Epithelial cell of esophagus (primary cell): Measurements from ENCODE around the gene BSN.
A peak's percentile ranks its signal among the peaks of the same experiment; 100 is the strongest.

Experiments
- DNase-seq: peaks from one replicate; pipeline ENCODE4 v3.0.0; 2010; ENCODE audit warnings: low read depth
- H3K4me3 ChIP-seq: 2 replicates; pipeline ENCODE4 v1.5.1; 2011; ENCODE audit warnings: mild to moderate bottlenecking, low read length, control low read depth
- TF ChIP-seq, protein P1 (sequence below): IDR thresholded peaks from 2 replicates; pipeline ENCODE4 v1.5.1; 2011; ENCODE audit warnings: low read depth, mild to moderate bottlenecking, low read length, control low read depth, inconsistent platforms; ENCODE audit not compliant: insufficient read depth; ENCODE audit errors: missing control alignments

BSN gene

DNA sequence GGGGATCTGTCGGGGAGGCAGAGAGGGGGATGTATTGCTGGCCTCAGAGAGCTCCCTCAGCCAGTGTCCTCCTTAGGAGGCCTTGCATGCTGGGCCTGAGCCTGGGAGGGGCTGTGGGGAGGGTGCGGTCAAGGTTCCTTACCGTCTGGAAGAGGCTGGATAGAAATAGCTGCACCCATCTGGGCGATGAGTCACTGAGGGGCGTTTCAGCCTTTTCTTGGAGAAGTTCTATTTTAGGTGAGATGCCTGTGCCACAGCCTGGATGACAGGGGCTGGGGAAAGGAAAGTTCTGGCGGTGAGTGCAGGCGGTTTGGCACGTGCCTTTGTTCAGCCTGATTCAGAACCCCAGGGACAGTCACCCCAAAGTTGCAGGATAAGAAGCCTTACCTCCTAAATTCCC is 84.2 kb downstream of the BSN start:
- TF ChIP-seq, protein P1, sequence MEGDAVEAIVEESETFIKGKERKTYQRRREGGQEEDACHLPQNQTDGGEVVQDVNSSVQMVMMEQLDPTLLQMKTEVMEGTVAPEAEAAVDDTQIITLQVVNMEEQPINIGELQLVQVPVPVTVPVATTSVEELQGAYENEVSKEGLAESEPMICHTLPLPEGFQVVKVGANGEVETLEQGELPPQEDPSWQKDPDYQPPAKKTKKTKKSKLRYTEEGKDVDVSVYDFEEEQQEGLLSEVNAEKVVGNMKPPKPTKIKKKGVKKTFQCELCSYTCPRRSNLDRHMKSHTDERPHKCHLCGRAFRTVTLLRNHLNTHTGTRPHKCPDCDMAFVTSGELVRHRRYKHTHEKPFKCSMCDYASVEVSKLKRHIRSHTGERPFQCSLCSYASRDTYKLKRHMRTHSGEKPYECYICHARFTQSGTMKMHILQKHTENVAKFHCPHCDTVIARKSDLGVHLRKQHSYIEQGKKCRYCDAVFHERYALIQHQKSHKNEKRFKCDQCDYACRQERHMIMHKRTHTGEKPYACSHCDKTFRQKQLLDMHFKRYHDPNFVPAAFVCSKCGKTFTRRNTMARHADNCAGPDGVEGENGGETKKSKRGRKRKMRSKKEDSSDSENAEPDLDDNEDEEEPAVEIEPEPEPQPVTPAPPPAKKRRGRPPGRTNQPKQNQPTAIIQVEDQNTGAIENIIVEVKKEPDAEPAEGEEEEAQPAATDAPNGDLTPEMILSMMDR = no peak
- DNase-seq = peak; percentile 80
- no peak overlapping the region for H3K4me3 ChIP-seq

DNA sequence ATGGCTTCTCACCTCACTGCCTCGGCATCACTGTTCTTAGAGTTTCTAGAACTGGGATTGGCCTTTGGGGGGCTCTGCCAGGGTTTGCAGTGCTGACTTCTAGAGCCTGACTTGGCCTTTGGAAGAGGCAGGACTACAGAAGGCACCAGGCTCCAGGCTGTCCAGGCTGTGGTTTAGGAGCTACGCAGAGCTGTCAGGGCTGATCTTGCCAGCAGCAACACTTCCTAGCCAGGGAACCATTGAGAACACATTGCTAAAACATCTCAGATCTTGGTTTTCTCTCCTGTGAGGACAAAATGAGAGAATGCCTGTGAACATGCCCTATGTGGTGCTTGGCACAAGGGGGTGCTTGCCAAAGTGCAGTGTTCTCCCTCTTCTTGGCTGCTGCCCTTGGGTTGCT is 85.3 kb downstream of the BSN start:
- TF ChIP-seq, protein P1 = no peak
- no peak overlapping the region for H3K4me3 ChIP-seq
- DNase-seq = no peak

DNA sequence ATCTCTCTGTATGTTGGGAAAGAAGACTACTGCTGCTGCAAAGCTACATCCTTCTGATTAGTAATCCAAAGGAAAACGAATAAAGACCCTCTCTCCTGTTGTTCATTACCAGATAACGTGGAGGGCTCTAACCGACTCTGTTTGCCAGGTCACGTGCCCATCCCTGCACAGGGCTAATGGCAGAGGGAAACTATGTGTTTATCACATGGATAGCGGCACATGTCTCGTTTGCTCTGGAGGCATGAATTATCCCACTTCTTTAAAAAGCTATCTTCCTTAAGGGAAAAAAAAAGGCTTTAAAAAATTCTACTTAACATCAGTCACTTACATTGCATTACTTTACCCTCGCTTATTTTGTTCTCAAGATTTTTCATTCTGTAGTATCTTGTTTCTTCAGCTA is 87.0 kb downstream of the BSN start:
- no peak overlapping the region for H3K4me3 ChIP-seq
- TF ChIP-seq, protein P1 = no peak
- no peak for DNase-seq

DNA sequence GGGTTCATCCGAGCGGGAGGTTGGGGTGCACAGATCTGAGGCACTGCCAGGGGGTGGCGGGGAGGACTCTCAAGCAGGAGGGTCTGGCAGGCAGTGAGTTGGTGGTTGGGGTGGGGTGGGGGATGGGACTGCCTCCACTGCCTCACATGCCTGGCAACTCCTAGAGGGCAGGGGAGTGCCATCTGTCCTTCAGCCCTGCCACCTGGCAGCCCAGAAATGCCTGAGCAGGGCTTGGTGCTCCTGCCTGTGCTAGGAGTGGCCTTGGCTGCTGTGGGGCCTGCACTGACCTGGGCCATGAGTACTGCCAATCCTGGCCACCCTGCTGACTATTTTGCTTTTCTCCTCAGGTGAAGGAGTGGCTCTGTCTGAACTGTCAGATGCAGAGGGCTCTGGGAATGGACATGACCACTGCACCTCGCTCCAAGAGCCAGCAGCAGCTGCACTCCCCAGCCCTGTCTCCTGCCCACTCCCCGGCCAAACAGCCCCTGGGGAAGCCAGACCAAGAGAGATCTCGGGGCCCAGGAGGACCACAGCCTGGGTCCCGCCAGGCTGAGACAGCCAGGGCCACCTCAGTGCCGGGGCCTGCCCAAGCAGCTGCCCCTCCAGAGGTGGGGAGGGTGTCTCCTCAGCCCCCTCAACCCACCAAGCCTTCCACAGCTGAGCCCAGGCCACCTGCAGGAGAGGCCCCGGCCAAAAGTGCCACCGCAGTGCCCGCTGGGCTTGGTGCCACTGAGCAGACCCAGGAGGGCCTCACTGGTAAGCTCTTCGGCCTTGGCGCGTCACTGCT is 87.8 kb downstream of the BSN start:
- DNase-seq = no peak
- TF ChIP-seq, protein P1 = no peak
- no peak overlapping the region for H3K4me3 ChIP-seq

DNA sequence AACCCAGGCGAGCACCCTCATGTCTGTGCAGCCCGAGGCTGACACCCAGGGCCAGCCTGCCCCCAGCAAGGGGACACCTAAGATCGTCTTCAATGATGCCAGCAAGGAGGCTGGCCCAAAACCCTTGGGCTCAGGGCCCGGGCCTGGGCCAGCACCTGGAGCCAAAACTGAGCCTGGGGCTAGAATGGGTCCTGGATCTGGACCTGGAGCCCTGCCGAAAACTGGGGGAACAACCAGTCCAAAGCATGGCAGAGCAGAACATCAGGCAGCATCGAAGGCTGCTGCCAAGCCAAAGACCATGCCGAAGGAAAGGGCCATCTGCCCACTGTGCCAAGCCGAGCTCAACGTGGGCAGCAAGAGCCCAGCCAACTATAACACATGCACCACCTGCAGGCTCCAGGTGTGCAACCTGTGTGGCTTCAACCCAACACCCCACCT is 88.5 kb downstream of the BSN start:
- no peak overlapping the region for H3K4me3 ChIP-seq
- no peak for DNase-seq
- TF ChIP-seq, protein P1 = no peak

DNA sequence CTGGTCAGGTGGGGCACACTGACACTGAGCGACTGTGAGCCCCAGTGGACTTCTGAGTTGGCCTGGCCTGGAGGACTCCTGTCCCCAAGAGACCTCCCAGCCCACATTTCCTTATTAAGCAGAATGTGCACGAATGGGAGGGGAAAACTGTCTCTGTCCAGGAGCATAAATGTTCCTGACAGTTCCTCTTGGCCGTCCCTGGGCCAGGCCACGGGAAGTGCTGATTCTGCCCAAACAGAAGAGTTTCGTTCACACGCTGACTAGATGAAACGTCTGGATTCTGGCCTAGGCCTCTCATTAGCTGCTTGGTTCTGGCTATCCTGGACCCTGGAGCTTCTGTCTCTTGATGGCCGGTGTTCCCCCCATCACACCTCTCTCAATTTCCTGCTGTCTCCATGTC is 90.4 kb downstream of the BSN start:
- no peak overlapping the region for H3K4me3 ChIP-seq
- DNase-seq = no peak
- TF ChIP-seq, protein P1 = no peak

DNA sequence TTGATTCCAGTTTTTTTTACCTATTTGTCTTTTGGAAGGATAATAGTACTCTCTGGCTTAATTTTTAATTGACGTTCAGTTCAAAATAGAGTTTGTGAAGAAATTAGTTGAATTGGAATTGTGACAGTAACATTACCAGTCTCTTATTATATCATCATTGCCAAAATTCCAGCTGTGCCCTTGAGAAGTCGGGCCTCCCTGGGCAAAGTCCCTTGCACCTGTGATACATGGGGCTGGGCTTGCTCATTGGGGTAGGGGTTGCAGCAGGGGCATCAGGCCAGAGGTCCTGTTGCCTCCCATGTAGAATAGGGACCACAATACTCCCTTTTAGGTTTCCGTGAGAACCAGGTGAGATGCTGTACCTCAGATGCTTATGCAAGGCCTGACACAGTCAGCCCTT is 92.0 kb downstream of the BSN start:
- no peak overlapping the region for H3K4me3 ChIP-seq
- DNase-seq = no peak
- TF ChIP-seq, protein P1 = no peak
